GM12878 (cell line): ENCODE measurements around the gene SEPTIN14. TPM values are rescaled to one million over a fixed set of nuclear protein-coding genes. Genes with fewer than 3 reads are reported as not detected.

Source experiments
- ATAC-seq: fragments of 200-7000 bp; cut with Tn5 transposase; 3 replicates; pipeline ENCODE4 v1.9.1; 2020; ENCODE audit warnings: mild to moderate bottlenecking, moderate library complexity
- BruUV-seq: library from RNA; stranded (reverse); fragments of 400-500 nt; replicated peaks from 2 replicates; lab custom pipeline; 2021; lab: Mats Ljungman, UMichigan
- CTCF ChIA-PET: fragments of 300-600 bp; sonication (Branson Sonifier 250); formaldehyde crosslinking; extraction: SDS; loops from one replicate; lab custom pipeline; 2021; ENCODE audit warnings: inconsistent platforms; lab: Yijun Ruan, JAX
- POLR2A ChIA-PET: fragments of 350-600 bp; formaldehyde crosslinking; extraction: SDS; loops from one replicate; lab custom pipeline; 2021; ENCODE audit warnings: inconsistent platforms; lab: Charles Lee
- RAD21 ChIA-PET: fragments of 300-600 bp; sonication (Branson Sonifier 250); formaldehyde crosslinking; loops from one replicate; lab custom pipeline; 2023; ENCODE audit warnings: antibody characterized with exemption; ENCODE audit not compliant: unreplicated experiment; lab: Charles Lee
- SMC1A ChIA-PET: fragments of 300-600 bp; sonication (Branson Sonifier 250); formaldehyde crosslinking; loops from one replicate; lab custom pipeline; 2023; ENCODE audit not compliant: unreplicated experiment, uncharacterized antibody; lab: Charles Lee
- DNase-seq: peaks from one replicate; pipeline ENCODE4 v3.0.0-alpha.2; 2011; ENCODE audit warnings: low read depth, low spot score
- FAIRE-seq: peaks from 3 replicates; lab custom pipeline; 2011; peaks lifted over from hg19 to GRCh38; lab: Jason Lieb, UNC
- H2AFZ ChIP-seq: 2 replicates; pipeline ENCODE4 v1.6.0; 2011; ENCODE audit warnings: low read depth, low read length, control low read depth; ENCODE audit not compliant: control insufficient read depth
- H3K27ac ChIP-seq: 2 replicates; pipeline ENCODE4 v1.5.1; 2011; ENCODE audit warnings: control low read depth; ENCODE audit not compliant: control insufficient read depth, insufficient read depth
- H3K27me3 ChIP-seq, 2 experiments: replicated peaks in 1 of 2; 2 replicates each; pipeline versions ENCODE4 v1.6.0 to v1.6.1; 2011; ENCODE audit warnings: low read length in 1 of 2; ENCODE audit not compliant: control insufficient read depth in 2 of 2, insufficient read depth in 2 of 2
- H3K36me3 ChIP-seq, 2 experiments: 2 replicates each; pipeline ENCODE4 v1.5.1; 2011; ENCODE audit warnings: low read length in 1 of 2; ENCODE audit not compliant: control insufficient read depth in 2 of 2, insufficient read depth in 2 of 2
- H3K4me1 ChIP-seq: 2 replicates; pipeline ENCODE4 v1.6.1; 2011; ENCODE audit warnings: mild to moderate bottlenecking, low read length, moderate library complexity, mixed read lengths; ENCODE audit not compliant: control insufficient read depth, insufficient read depth
- H3K4me2 ChIP-seq: 2 replicates; pipeline ENCODE4 v1.6.0; 2011; ENCODE audit warnings: control low read depth; ENCODE audit not compliant: control insufficient read depth, insufficient read depth
- H3K4me3 ChIP-seq: fragments of 200-600 bp; sonication (generic); 2 replicates; pipeline ENCODE4 v1.5.1; 2016
- H3K79me2 ChIP-seq: 2 replicates; pipeline ENCODE4 v1.6.0; 2011; ENCODE audit warnings: low read length; ENCODE audit not compliant: control insufficient read depth, insufficient read depth
- H3K9ac ChIP-seq: 2 replicates; pipeline ENCODE4 v1.8.0; 2011; ENCODE audit warnings: low read length, control low read depth, mixed read lengths; ENCODE audit not compliant: control insufficient read depth, insufficient read depth
- H3K9me3 ChIP-seq: replicated peaks from 3 replicates; pipeline ENCODE4 v1.5.1; 2011; ENCODE audit warnings: mild to moderate bottlenecking, low read length; ENCODE audit not compliant: control insufficient read depth, insufficient read depth
- H4K20me1 ChIP-seq: 2 replicates; pipeline ENCODE4 v1.6.0; 2011; ENCODE audit not compliant: control insufficient read depth, insufficient read depth
- BHLHE40 ChIP-seq, 2 experiments: fragments of 450-650 bp in 1 of 2; IDR thresholded peaks; 2 replicates each; pipeline ENCODE4 v1.6.1; 2011 to 2017; ENCODE audit warnings: low read depth in 2 of 2, borderline replicate concordance in 1 of 2, improper control_type of control experiment in 1 of 2, low read length in 1 of 2, mild to moderate bottlenecking in 1 of 2
- ESRRA ChIP-seq: IDR thresholded peaks from 2 replicates; pipeline ENCODE4 v1.6.1; 2012; ENCODE audit warnings: mild to moderate bottlenecking, low read length, improper control_type of control experiment
- IRF3 ChIP-seq: fragments of 450-650 bp; IDR thresholded peaks from 2 replicates; pipeline ENCODE4 v1.6.1; 2014; ENCODE audit warnings: mild to moderate bottlenecking
- MEF2A ChIP-seq: IDR thresholded peaks from 2 replicates; pipeline ENCODE4 v1.6.1; 2011; ENCODE audit warnings: low read depth, mild to moderate bottlenecking, low read length, moderate library complexity; ENCODE audit not compliant: insufficient read depth
- MTA3 ChIP-seq: IDR thresholded peaks from 2 replicates; pipeline ENCODE4 v1.6.1; 2012; ENCODE audit warnings: low read length, inconsistent platforms, borderline replicate concordance
- MXI1 ChIP-seq: fragments of 150-350 bp; IDR thresholded peaks from 2 replicates; pipeline ENCODE4 v1.6.1; 2011; ENCODE audit warnings: low read depth, mild to moderate bottlenecking, inconsistent platforms, low read length, improper control_type of control experiment
- NFYA ChIP-seq: IDR thresholded peaks from 2 replicates; pipeline ENCODE4 v1.6.1; 2011; ENCODE audit warnings: low read depth, mild to moderate bottlenecking, low read length, improper control_type of control experiment, borderline replicate concordance
- PAX5 ChIP-seq: IDR thresholded peaks from 2 replicates; pipeline ENCODE4 v1.6.1; 2011; ENCODE audit warnings: low read depth, low read length, borderline replicate concordance
- PML ChIP-seq: IDR thresholded peaks from 2 replicates; pipeline ENCODE4 v1.6.1; 2012; ENCODE audit warnings: low read length, inconsistent platforms
- POLR2AphosphoS2 ChIP-seq: IDR thresholded peaks from 2 replicates; pipeline ENCODE4 v1.6.1; 2011; ENCODE audit warnings: low read depth, mild to moderate bottlenecking, low read length, improper control_type of control experiment, moderate library complexity
- SIX5 ChIP-seq: IDR thresholded peaks from 2 replicates; pipeline ENCODE4 v1.6.1; 2011; ENCODE audit warnings: mild to moderate bottlenecking, low read depth, low read length, moderate library complexity; ENCODE audit not compliant: severe bottlenecking
- TAF1 ChIP-seq: IDR thresholded peaks from 2 replicates; pipeline ENCODE4 v1.6.1; 2011; ENCODE audit warnings: mild to moderate bottlenecking, low read depth, low read length, borderline replicate concordance
- TARDBP ChIP-seq: IDR thresholded peaks from 2 replicates; pipeline ENCODE4 v1.6.1; 2016; ENCODE audit warnings: borderline replicate concordance
- ZNF24 ChIP-seq: fragments of 450-650 bp; IDR thresholded peaks from 2 replicates; pipeline ENCODE4 v1.6.1; 2017; ENCODE audit warnings: antibody characterized with exemption, mild to moderate bottlenecking
- ZNF592 ChIP-seq: fragments of 450-650 bp; IDR thresholded peaks from 2 replicates; pipeline ENCODE4 v1.6.1; 2017; ENCODE audit warnings: mild to moderate bottlenecking, moderate library complexity
- ZNF687 ChIP-seq: fragments of 450-650 bp; IDR thresholded peaks from 2 replicates; pipeline ENCODE4 v1.6.1; 2017; ENCODE audit warnings: mild to moderate bottlenecking, moderate library complexity
- WGBS: methylation state at CpG from one replicate; pipeline ENCODE4 v1.1.6; 2016; ENCODE audit warnings: low lambda C conversion rate; ENCODE audit not compliant: insufficient replicate concordance, insufficient coverage; ENCODE audit errors: missing lambda C conversion rate; 5-methylcytosine and 5-hydroxymethylcytosine counted together
- in situ Hi-C: fragments of 300-500 bp; cut with MboI; formaldehyde crosslinking; loops from 9 replicates; pipeline ENCODE4 v1.14.3; 2018; ENCODE audit warnings: mixed read lengths
- intact Hi-C: fragments of 100-400 bp; cut with micrococcal nuclease; formaldehyde crosslinking; loops from one replicate; pipeline ENCODE4 v1.14.2; 2022; ENCODE audit not compliant: unreplicated experiment
- polyA plus RNA-seq, 11 experiments: library from polyadenylated mRNA; depleted of rRNA in 4 of 11; unstranded in 6 of 11; stranded (reverse) in 5 of 11; fragments of >200 nt; fragmentation: Nextera tagmentation in 4 of 11; fragmentation: Illumina TruSeq in 1 of 11; extraction: Ambion mirVana in 4 of 11; extraction: Trizol in 1 of 11; gene quantifications; 1 replicate in 1 of 11; 2 replicates in 10 of 11; pipeline versions ENCODE4 v1.2.1 to v1.2.3, GENCODE V29; 2011 to 2016; ENCODE audit warnings: inconsistent platforms in 2 of 11, missing spikeins in 2 of 11, low read depth in 1 of 11
- total RNA-seq, 4 experiments: library from RNA; depleted of rRNA in 3 of 4; stranded (reverse); fragments of >200 nt in 3 of 4; fragmentation: Illumina TruSeq in 1 of 4; extraction: Trizol in 1 of 4; gene quantifications; 2 replicates each; pipeline versions ENCODE4 v1.2.1 to v1.2.3, GENCODE V29; 2013 to 2021

SEPTIN14 gene
- total and polyA plus RNA-seq, 10 of the 15 experiments (the other 5 are each of a cell fraction or from before 2014, with no cell fraction given): 0.01 TPM; not detected in 9

GRCh38 chr7:55792048-55792447 lies 70.5 kb downstream of the SEPTIN14 start:
- Histone ChIP-seq H3K9me3 (no peaks in the 10 kb centered on the region), H2AFZ (no peak overlapping the region), H3K4me2 (no peak overlapping the region), H3K4me3 (no peak overlapping the region), H3K27ac (no peak overlapping the region), H4K20me1 (no peaks in the 10 kb centered on the region), H3K4me1 (no peaks in the 10 kb centered on the region), H3K9ac (no peak overlapping the region), H3K79me2 (no peaks in the 10 kb centered on the region), H3K36me3 (no peaks in the 10 kb centered on the region), H3K27me3 (no peaks in the 10 kb centered on the region)
- no TSS peak for BruUV-seq
- no peak for TF ChIP-seq ZNF24
- TF ChIP-seq ZNF687: no peak
- no peak for TF ChIP-seq IRF3
- no peak for TF ChIP-seq BHLHE40 (IDR thresholded peaks at IDR 0.05; ENCODE audit: borderline replicate concordance in 1 of 2, low read depth in 2 of 2, low read length in 1 of 2)
- no peak for TF ChIP-seq POLR2AphosphoS2
- TF ChIP-seq TARDBP: no peak
- no peak for TF ChIP-seq TAF1
- no peak for TF ChIP-seq MXI1
- no peak for TF ChIP-seq ESRRA
- no peak for TF ChIP-seq MTA3
- TF ChIP-seq PML: no peak
- TF ChIP-seq PAX5: no peak
- TF ChIP-seq NFYA: no peak
- no peak for TF ChIP-seq MEF2A
- TF ChIP-seq SIX5: no peak
- TF ChIP-seq ZNF592: no peak
- DNase-seq: no peak
- ATAC-seq: no peak
- FAIRE-seq: no peak
- intact Hi-C loops: no loop called here
- ChIA-PET SMC1A (no interaction called here), RAD21 (no interaction called here), CTCF (no interaction called here), POLR2A (no interaction called here)
- in situ Hi-C loops: no loop called here
- 76% methylated on average over 5 of the region's 5 CpGs for WGBS
